OCI-LY1 (cell line): ENCODE results near the gene AKT2.

Experiments used
- H2AFZ ChIP-seq: fragments of 200-600 bp; sonication (generic), shearing (Covaris generic); 2 replicates; pipeline ENCODE4 v1.6.0; 2014; ENCODE audit warnings: antibody characterized with exemption, mild to moderate bottlenecking, low read length
- H3F3A ChIP-seq: fragments of 200-600 bp; sonication (generic), shearing (Covaris generic); 2 replicates; pipeline ENCODE4 v1.6.0; 2014; ENCODE audit warnings: mild to moderate bottlenecking, antibody characterized with exemption, low read length, moderate library complexity; ENCODE audit not compliant: insufficient read depth
- H3K27ac ChIP-seq: fragments of 200-600 bp; sonication (generic); 2 replicates; pipeline ENCODE4 v1.5.1; 2014; ENCODE audit warnings: low read length, mixed run types, mild to moderate bottlenecking, low read depth; ENCODE audit not compliant: poor library complexity, severe bottlenecking
- H3K27me3 ChIP-seq: fragments of 200-600 bp; sonication (generic); 2 replicates; pipeline ENCODE4 v1.6.0; 2014; ENCODE audit warnings: antibody characterized with exemption, mild to moderate bottlenecking, low read length, moderate library complexity; ENCODE audit not compliant: insufficient read depth
- H3K36me3 ChIP-seq: fragments of 200-600 bp; sonication (generic); 2 replicates; pipeline ENCODE4 v1.6.1; 2014; ENCODE audit warnings: mild to moderate bottlenecking, antibody characterized with exemption, low read length, moderate library complexity, mixed read lengths; ENCODE audit not compliant: insufficient read depth
- H3K4me1 ChIP-seq: fragments of 200-600 bp; sonication (generic); 2 replicates; pipeline ENCODE4 v1.5.1; 2014; ENCODE audit warnings: mild to moderate bottlenecking, low read length, moderate library complexity; ENCODE audit not compliant: insufficient read depth, severe bottlenecking
- H3K4me2 ChIP-seq: fragments of 200-600 bp; sonication (generic), shearing (Covaris generic); 2 replicates; pipeline ENCODE4 v1.6.1; 2014; ENCODE audit warnings: low read length
- H3K4me3 ChIP-seq: fragments of 200-600 bp; sonication (generic); 2 replicates; pipeline ENCODE4 v1.5.1; 2014; ENCODE audit warnings: low read length, low read depth, mild to moderate bottlenecking, mixed read lengths; ENCODE audit not compliant: poor library complexity, severe bottlenecking
- H3K79me2 ChIP-seq: fragments of 200-600 bp; shearing (Covaris generic); 2 replicates; pipeline ENCODE4 v1.6.1; 2016; ENCODE audit warnings: mixed run types, low read length, mixed read lengths; ENCODE audit not compliant: insufficient read depth
- H3K9ac ChIP-seq: fragments of 200-600 bp; sonication (generic), shearing (Covaris generic); 2 replicates; pipeline ENCODE4 v1.6.1; 2014; ENCODE audit warnings: mild to moderate bottlenecking, low read length, mixed read lengths
- H3K9me2 ChIP-seq: fragments of 200-600 bp; sonication (generic), shearing (Covaris generic); 2 replicates; pipeline ENCODE4 v1.6.1; 2014; ENCODE audit warnings: low read depth, mild to moderate bottlenecking, low read length, mixed read lengths
- H3K9me3 ChIP-seq: fragments of 200-600 bp; shearing (Covaris generic); 2 replicates; pipeline ENCODE4 v1.6.1; 2014; ENCODE audit warnings: low read length, mixed read lengths
- H4K20me1 ChIP-seq: fragments of 200-600 bp; sonication (generic), shearing (Covaris generic); 2 replicates; pipeline ENCODE4 v1.6.0; 2016; ENCODE audit warnings: mild to moderate bottlenecking, low read length; ENCODE audit not compliant: insufficient read depth
- CTCF ChIP-seq: fragments of 200-600 bp; sonication (generic), shearing (Covaris generic); IDR thresholded peaks from 2 replicates; pipeline ENCODE4 v1.5.1; 2017; ENCODE audit warnings: mild to moderate bottlenecking, antibody characterized with exemption, low read length, moderate library complexity, mixed read lengths
- EZH2 ChIP-seq: fragments of 200-600 bp; sonication (generic), shearing (Covaris generic); IDR thresholded peaks from 2 replicates; pipeline ENCODE4 v1.8.0; 2017; ENCODE audit warnings: borderline replicate concordance, mixed run types, mild to moderate bottlenecking, antibody characterized with exemption, low read length, moderate library complexity, mixed read lengths

Gene AKT2

DNA sequence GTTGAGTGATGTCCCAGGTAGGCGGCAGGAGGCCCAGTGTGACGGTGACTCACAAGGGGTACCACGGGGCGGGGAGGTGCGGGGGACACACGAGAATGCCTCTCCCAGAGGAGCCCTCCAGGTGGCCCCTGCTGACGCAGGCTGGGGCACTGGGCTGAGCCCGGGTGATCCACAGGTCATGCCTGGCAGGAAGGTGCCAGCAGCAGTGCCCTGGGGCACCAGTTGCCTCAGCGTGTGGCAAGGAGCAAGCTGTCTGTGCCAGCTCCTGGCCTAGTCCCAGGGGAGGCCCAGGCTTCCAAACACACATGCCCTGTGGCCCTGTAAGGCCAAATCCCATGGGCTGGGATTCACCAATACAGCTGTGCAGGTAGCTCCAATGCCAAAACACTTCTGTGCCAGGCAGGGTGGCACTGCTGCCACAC lies 28.0 kb downstream of the AKT2 start:
- Histone ChIP-seq H3K36me3 (peaks cover 74% of the 10 kb centered on the region), H3F3A (no peaks in the 10 kb centered on the region), H4K20me1 (no peaks in the 10 kb centered on the region), H3K4me3 (no peak overlapping the region), H3K9me3 (no peaks in the 10 kb centered on the region), H3K27ac (no peak overlapping the region), H3K4me1 (no peaks in the 10 kb centered on the region), H2AFZ (no peak overlapping the region), H3K27me3 (no peaks in the 10 kb centered on the region), H3K79me2 (peaks cover 27% of the 10 kb centered on the region), H3K9ac (no peak overlapping the region), H3K9me2 (no peaks in the 10 kb centered on the region), H3K4me2 (no peak overlapping the region)
- TF ChIP-seq EZH2 (no peak), CTCF (no peak)

GRCh38 chr19:40256512-40256911 lies 28.6 kb downstream of the AKT2 start:
- H3K36me3 ChIP-seq: peaks cover 74% of the 10 kb centered on the region
- TF ChIP-seq CTCF (no peak), EZH2 (no peak)

GRCh38 chr19:40255619-40256166 lies 29.5 kb downstream of the AKT2 start:
- Histone ChIP-seq H3K79me2 (peaks cover 21% of the 10 kb centered on the region), H2AFZ (no peak overlapping the region), H3K4me3 (no peak overlapping the region), H3K27me3 (no peaks in the 10 kb centered on the region), H3K27ac (no peak overlapping the region), H3F3A (no peaks in the 10 kb centered on the region), H3K9me2 (no peaks in the 10 kb centered on the region), H3K4me1 (no peaks in the 10 kb centered on the region), H4K20me1 (no peaks in the 10 kb centered on the region), H3K9me3 (no peaks in the 10 kb centered on the region), H3K4me2 (no peak overlapping the region), H3K36me3 (peaks cover 73% of the 10 kb centered on the region), H3K9ac (no peak overlapping the region)
- no peak for TF ChIP-seq EZH2
- no peak for TF ChIP-seq CTCF

More at GRCh38 chr19:40256512-40256911, 28.6 kb downstream of the AKT2 start:
- Histone ChIP-seq H3K9me2 (no peaks in the 10 kb centered on the region), H3F3A (no peaks in the 10 kb centered on the region), H3K9ac (no peak overlapping the region), H3K4me3 (no peak overlapping the region), H3K27ac (no peak overlapping the region), H3K9me3 (no peaks in the 10 kb centered on the region), H3K4me2 (no peak overlapping the region), H2AFZ (no peak overlapping the region), H3K4me1 (no peaks in the 10 kb centered on the region), H4K20me1 (no peaks in the 10 kb centered on the region), H3K27me3 (no peaks in the 10 kb centered on the region), H3K79me2 (peaks cover 21% of the 10 kb centered on the region)
